Superior temporal gyrus (tissue), 1 donor: Measurements from ENCODE around the gene BCL11A.

ENCODE experiments used
- DNase-seq: peaks from one replicate; pipeline ENCODE4 v3.0.0-alpha.2; 2016; ENCODE audit errors: extremely low spot score

BCL11A gene

GRCh38 chr2:60465736-60466135 is 87.7 kb downstream of the BCL11A start:
- DNase-seq = no peak

GRCh38 chr2:60463249-60463648 is 90.2 kb downstream of the BCL11A start:
- no peak for DNase-seq

GRCh38 chr2:60461421-60462108 is 91.9 kb downstream of the BCL11A start:
- no peak for DNase-seq

- DNase-seq = no peak
Measured at GRCh38 chr2:60460577-60461420, 92.7 kb downstream of the BCL11A start.

GRCh38 chr2:60459851-60460250 is 93.6 kb downstream of the BCL11A start:
- DNase-seq = no peak

GRCh38 chr2:60456115-60456770 is 97.2 kb downstream of the BCL11A start:
- DNase-seq = no peak

GRCh38 chr2:60453872-60454271 is 99.6 kb downstream of the BCL11A start:
- no peak for DNase-seq

GRCh38 chr2:60453301-60453700 is 100.2 kb downstream of the BCL11A start:
- DNase-seq = no peak

GRCh38 chr2:60450488-60450887 is 103.0 kb downstream of the BCL11A start:
- no peak for DNase-seq

GRCh38 chr2:60447943-60448342 is 105.5 kb downstream of the BCL11A start:
- DNase-seq = no peak

- no peak for DNase-seq
Measured at GRCh38 chr2:60446413-60447267, 106.8 kb downstream of the BCL11A start.

GRCh38 chr2:60445684-60446179 is 107.7 kb downstream of the BCL11A start:
- DNase-seq = no peak

- no peak for DNase-seq
Measured at GRCh38 chr2:60442608-60443007, 110.8 kb downstream of the BCL11A start.

- DNase-seq = no peak
Measured at GRCh38 chr2:60441800-60442199, 111.7 kb downstream of the BCL11A start.

GRCh38 chr2:60440767-60441163 is 112.7 kb downstream of the BCL11A start:
- DNase-seq = no peak

GRCh38 chr2:60440079-60440766 is 113.2 kb downstream of the BCL11A start:
- DNase-seq = no peak

GRCh38 chr2:60439219-60439974 is 114.1 kb downstream of the BCL11A start:
- no peak for DNase-seq

- no peak for DNase-seq
Measured at GRCh38 chr2:60438653-60439052, 114.8 kb downstream of the BCL11A start.

GRCh38 chr2:60438131-60438530 is 115.3 kb downstream of the BCL11A start:
- DNase-seq = no peak

- DNase-seq = no peak
Measured at GRCh38 chr2:60437080-60437696, 116.3 kb downstream of the BCL11A start.
